AG09309 (cell line): ENCODE data around the gene DMPK.
A peak's percentile ranks its signal among the peaks of the same experiment; 100 is the strongest.
"Not testable (repeated sequence)": the region's sequence is repeated elsewhere in the genome, so short reads cannot be mapped to it uniquely, and the experiment has no call there.

Source experiments
- DNase-seq: peaks from one replicate; pipeline ENCODE4 v3.0.0-alpha.2; 2010; ENCODE audit warnings: low read depth
- H3K4me3 ChIP-seq: 2 replicates; pipeline ENCODE4 v1.5.1; 2011; ENCODE audit warnings: mild to moderate bottlenecking, low read depth, low read length, moderate library complexity; ENCODE audit not compliant: control insufficient read depth
- CTCF ChIP-seq: IDR thresholded peaks from 2 replicates; pipeline ENCODE4 v1.5.1; 2011; ENCODE audit warnings: mild to moderate bottlenecking, low read depth, low read length, inconsistent platforms; ENCODE audit not compliant: insufficient read depth, control insufficient read depth; ENCODE audit errors: missing control alignments

DMPK gene

DNA sequence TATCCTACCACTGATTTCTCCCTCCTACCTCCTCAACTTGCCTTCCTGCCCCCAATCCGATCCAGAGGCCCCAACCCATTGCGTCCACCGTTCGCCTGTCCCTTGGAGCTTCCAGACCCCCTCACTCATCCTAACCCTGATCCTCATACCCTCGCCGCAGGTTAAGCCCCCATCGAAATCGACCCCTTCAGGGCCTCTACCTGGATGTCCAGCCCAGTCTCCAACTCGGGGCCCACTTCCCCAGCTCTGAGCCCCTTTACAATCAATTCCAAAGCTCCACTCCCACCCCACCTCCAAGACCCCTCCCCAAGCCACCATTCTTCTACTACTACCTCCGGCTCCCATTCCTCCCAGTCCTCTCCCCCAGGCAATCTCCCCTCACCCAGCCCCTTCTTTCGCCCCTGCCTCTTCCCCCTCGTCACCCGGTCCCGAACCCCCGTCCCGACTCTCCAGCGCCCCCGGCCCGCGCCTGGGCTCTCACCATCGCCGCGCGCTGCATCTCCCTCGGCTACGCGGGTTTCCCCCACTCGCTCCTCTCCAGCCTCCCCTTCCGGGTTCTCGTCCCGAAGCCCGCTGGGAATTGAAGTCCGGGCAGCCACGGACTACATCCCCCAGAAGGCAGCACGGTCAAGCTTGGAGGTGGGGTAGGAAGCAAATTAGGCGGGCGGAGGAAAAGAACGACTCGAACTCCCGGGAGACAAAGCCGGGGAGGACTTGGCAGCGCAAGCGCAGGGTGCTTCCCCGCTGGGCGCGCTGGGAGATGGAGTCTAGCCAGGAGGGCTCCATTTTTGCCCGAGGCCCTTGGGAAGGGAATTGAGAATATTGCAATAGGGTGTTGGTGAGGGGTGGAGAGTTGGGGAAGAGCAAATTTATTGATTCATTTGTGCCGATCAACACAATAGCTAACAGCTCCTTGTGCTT lies 51.7 kb downstream of the DMPK start, which contains the start of gene FBXO46:
FBXO46 (minus strand) TSS at position 529 of the 921 bp plus-strand sequence. CDS start 17,401 bp downstream, outside the sequence.
- peak; percentile 94 for DNase-seq
- TF ChIP-seq CTCF: no peak
- peak within 1 kb of the TSS; percentile 85 for H3K4me3 ChIP-seq

GRCh38 chr19:45729800-45730290 lies 52.4 kb downstream of the DMPK start:
- TF ChIP-seq CTCF: no peak
- H3K4me3 ChIP-seq: peak overlapping the region; percentile 85
- no peak for DNase-seq

DNA sequence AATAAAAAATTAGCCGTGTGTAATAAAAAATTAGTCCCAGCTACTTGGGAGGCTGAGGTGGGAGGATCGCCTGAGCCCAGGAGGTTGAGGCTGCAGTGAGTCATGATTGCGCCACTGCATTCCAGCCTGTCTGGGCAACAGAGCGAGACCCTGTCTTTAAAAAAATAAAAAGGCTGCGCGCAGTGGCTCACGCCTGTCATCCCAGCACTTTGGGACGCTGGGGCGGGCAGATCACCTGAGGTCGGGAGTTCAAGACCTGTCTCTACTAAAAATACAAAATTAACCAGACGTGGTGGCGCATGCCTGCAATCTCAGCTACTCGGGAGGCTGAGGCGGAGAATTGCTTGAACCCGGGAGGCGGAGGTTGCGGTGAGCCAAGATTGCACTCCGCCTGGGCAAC lies 53.6 kb downstream of the DMPK start:
- DNase-seq, H3K4me3 ChIP-seq: not testable (repeated sequence)

DNA sequence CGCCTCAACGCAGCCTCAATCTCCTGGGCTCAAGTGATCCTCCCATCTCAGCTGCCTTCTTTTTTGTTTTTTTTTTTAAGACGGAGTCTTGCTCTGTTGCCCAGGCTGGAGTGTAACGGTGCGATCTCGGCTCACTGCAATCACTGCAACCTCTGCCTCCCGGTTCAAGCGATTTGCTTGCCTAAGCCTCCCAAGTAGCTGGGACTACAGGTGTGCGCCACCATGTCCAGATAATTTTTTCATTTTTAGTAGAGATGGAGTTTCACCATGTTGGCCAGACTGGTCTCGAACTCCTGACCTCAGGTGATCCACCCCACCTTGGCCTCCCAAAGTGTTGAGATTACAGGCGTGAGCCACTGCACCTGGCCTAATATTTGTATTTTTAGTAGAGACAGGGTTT lies 62.2 kb downstream of the DMPK start:
- not testable (repeated sequence) for DNase-seq, H3K4me3 ChIP-seq
